Chondrocyte (in vitro differentiated cells): ENCODE data around the gene TRA2B. TPM values are rescaled to one million over a fixed set of nuclear protein-coding genes. Genes with fewer than 3 reads are reported as not detected.

ENCODE experiments used
- DNase-seq: peaks from one replicate; pipeline ENCODE4 v3.0.0; 2021; ENCODE audit warnings: mixed read lengths, low spot score
- H3K27ac Mint-ChIP-seq: one replicate; pipeline ENCODE4 v1.8.0; 2021; ENCODE audit warnings: mild to moderate bottlenecking, moderate library complexity, mixed read lengths; ENCODE audit not compliant: unreplicated experiment
- H3K27me3 Mint-ChIP-seq: 2 replicates; pipeline ENCODE4 v1.8.0; 2021; ENCODE audit warnings: low read depth, mixed read lengths
- H3K36me3 Mint-ChIP-seq: 2 replicates; pipeline ENCODE4 v1.8.0; 2021; ENCODE audit warnings: low read depth, mixed read lengths
- H3K4me1 Mint-ChIP-seq: 2 replicates; pipeline ENCODE4 v1.8.0; 2021; ENCODE audit warnings: low read depth, mild to moderate bottlenecking, mixed read lengths
- H3K4me3 Mint-ChIP-seq: one replicate; pipeline ENCODE4 v1.8.0; 2021; ENCODE audit warnings: mild to moderate bottlenecking, moderate library complexity, mixed read lengths; ENCODE audit not compliant: unreplicated experiment
- H3K9me3 Mint-ChIP-seq: 2 replicates; pipeline ENCODE4 v1.8.0; 2021; ENCODE audit warnings: low read depth, mixed read lengths
- CTCF ChIP-seq: fragments of 200-600 bp; sonication (generic); IDR thresholded peaks from 2 replicates; pipeline ENCODE4 v1.5.0; 2021; ENCODE audit warnings: antibody characterized with exemption, mild to moderate bottlenecking, moderate library complexity
- total RNA-seq: library from RNA; stranded (reverse); gene quantifications from 3 replicates; pipeline ENCODE4 v1.2.1, GENCODE V29; 2021

TRA2B gene
- total RNA-seq, 1 donor from 2014 or later: 85.8 TPM

DNA sequence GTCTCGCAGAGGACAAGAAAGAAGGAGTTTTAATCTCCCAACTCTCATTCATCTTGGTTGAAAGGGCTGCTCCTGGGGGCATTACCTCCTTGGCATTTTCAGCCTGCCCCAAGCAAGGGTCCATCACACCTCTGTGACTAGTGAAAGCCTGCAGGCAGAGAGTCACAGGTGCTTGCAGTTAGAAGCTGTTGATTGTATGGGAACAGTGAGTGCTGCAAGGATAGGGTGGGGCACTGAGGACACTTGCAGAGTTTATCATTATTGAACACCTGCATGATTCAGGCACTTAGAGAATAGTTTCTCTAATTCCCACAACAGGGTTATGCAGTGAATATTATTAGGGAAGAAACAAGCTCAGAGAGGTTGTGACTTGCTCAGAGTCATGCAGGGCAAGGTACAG, 71.3 kb downstream of the TRA2B start:
- H3K36me3 Mint-ChIP-seq: peaks cover 2% of the 10 kb centered on the region
- DNase-seq: no peak
- H3K4me3 Mint-ChIP-seq: no peak overlapping the region
- TF ChIP-seq CTCF: no peak
- no peaks in the 10 kb centered on the region for H3K4me1 Mint-ChIP-seq
- no peak overlapping the region for H3K27ac Mint-ChIP-seq
- no peaks in the 10 kb centered on the region for H3K27me3 Mint-ChIP-seq
- peaks cover 6% of the 10 kb centered on the region for H3K9me3 Mint-ChIP-seq

Other genes with a start within 250 kb of the TRA2B start
- gene IGF2BP2, start 113.0 kb downstream of the TRA2B start, total RNA-seq: 60.8 to 68.8 TPM (median 62.1 TPM) in 3 replicates
- gene ETV5, start 171.1 kb upstream of the TRA2B start, total RNA-seq: 20.9 to 23.1 TPM (median 22.9 TPM) in 3 replicates